Measurements from ENCODE around the gene IBTK.
"Not testable (repeated sequence)": the region's sequence is repeated elsewhere in the genome, so short reads cannot be mapped to it uniquely, and the experiment has no call there.

Gene IBTK

DNA sequence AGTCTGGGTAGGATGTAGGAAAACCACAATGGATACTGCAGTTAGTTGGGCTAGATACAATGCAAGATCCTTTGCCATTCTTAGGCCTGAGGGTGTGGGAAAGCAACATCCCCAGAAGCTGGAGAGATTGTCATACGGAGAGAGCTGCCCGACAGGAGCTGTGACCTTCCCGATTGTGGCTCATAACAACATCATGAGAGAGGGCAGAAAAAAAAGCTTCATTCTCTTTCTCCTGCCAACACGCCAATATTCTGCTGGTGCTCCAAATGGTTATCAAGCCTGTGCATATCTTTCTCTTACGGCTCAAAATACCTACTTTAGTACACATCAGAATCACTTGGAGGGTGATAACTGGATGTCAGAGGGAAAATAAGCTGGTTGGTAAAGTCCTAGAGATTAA is 81.1 kb downstream of the IBTK start:
- Histone ChIP-seq H3K27ac (no peak overlapping the region), H3K79me2 (ENCODE audit: insufficient read depth, low read depth) (no peaks in the 10 kb centered on the region), H2AFZ (ENCODE audit: low read depth) (no peak overlapping the region), H3K36me3 (ENCODE audit: insufficient read depth) (no peaks in the 10 kb centered on the region), H3K4me2 (no peak overlapping the region), H3K4me1 (ENCODE audit: low read depth, poor library complexity, severe bottlenecking) (no peaks in the 10 kb centered on the region), H4K20me1 (ENCODE audit: insufficient read depth) (no peaks in the 10 kb centered on the region), H3K9ac (no peak overlapping the region), H3K27me3 (ENCODE audit: insufficient read depth, low read depth) (no peaks in the 10 kb centered on the region), H3K4me3 (IDR thresholded peaks at IDR 0.05; ENCODE audit: insufficient read depth, low read depth, low read length) (no peak overlapping the region)
- TF ChIP-seq CTCF (conservative IDR thresholded peaks at IDR 0.05; ENCODE audit: low read depth, low read length) = no peak

DNA sequence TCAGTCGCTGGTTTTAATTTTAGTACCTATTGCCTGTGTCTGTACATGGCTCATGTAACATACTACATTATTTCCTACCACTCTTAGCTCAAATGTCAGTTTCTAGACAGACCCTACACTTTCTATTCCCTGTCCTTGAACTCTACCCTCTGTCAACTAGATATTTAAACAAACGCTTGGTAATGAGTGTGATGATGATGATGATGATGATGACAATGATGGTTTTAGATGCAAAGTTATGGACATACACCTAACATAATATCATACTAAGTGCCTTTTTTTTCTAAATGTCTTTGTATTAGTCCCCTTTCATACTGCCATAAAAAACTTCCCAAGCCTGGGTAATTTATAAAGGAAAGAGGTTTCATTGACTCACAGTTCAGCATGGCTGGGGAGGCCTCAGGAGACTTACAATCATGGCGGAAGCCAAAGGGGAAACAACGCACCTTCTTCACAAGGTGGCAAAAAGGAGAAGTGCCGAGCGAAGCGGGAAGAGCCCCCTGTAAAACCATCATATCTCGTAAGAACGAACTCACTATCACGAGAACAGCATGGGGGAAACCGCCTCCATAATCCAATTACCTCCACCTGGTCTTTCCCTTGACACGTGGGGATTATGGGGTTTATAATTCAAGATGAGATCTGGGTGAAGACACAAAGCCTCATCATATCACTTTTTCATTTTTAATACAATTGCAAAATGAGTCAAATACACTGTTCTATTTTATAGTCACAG is 87.1 kb downstream of the IBTK start:
- Histone ChIP-seq H3K36me3 (ENCODE audit: insufficient read depth) (no peaks in the 10 kb centered on the region), H4K20me1 (ENCODE audit: insufficient read depth) (no peaks in the 10 kb centered on the region), H3K4me3 (IDR thresholded peaks at IDR 0.05; ENCODE audit: insufficient read depth, low read depth, low read length) (no peak overlapping the region), H3K4me1 (ENCODE audit: low read depth, poor library complexity, severe bottlenecking) (no peaks in the 10 kb centered on the region), H2AFZ (ENCODE audit: low read depth) (no peak overlapping the region), H3K9ac (no peak overlapping the region), H3K4me2 (no peak overlapping the region), H3K27ac (no peak overlapping the region), H3K27me3 (ENCODE audit: insufficient read depth, low read depth) (no peaks in the 10 kb centered on the region), H3K79me2 (ENCODE audit: insufficient read depth, low read depth) (no peaks in the 10 kb centered on the region)
- TF ChIP-seq CTCF (conservative IDR thresholded peaks at IDR 0.05; ENCODE audit: low read depth, low read length) = no peak

- H3K79me2 ChIP-seq (ENCODE audit: insufficient read depth, low read depth); H3K9ac ChIP-seq; H3K27ac ChIP-seq; H3K4me2 ChIP-seq; H4K20me1 ChIP-seq (ENCODE audit: insufficient read depth); H3K36me3 ChIP-seq (ENCODE audit: insufficient read depth); H3K27me3 ChIP-seq (ENCODE audit: insufficient read depth, low read depth); H2AFZ ChIP-seq (ENCODE audit: low read depth); H3K4me3 ChIP-seq (IDR thresholded peaks at IDR 0.05; ENCODE audit: insufficient read depth, low read depth, low read length); H3K4me1 ChIP-seq (ENCODE audit: low read depth, poor library complexity, severe bottlenecking): not testable (repeated sequence)
These were observed 94.8 kb downstream of the IBTK start for GRCh38 chr6:82152786-82153185.

- not testable (repeated sequence) for H2AFZ ChIP-seq (ENCODE audit: low read depth); H3K27ac ChIP-seq; H3K9ac ChIP-seq; H4K20me1 ChIP-seq (ENCODE audit: insufficient read depth); H3K4me3 ChIP-seq (IDR thresholded peaks at IDR 0.05; ENCODE audit: insufficient read depth, low read depth, low read length); H3K27me3 ChIP-seq (ENCODE audit: insufficient read depth, low read depth); H3K79me2 ChIP-seq (ENCODE audit: insufficient read depth, low read depth); H3K4me2 ChIP-seq; H3K36me3 ChIP-seq (ENCODE audit: insufficient read depth); H3K4me1 ChIP-seq (ENCODE audit: low read depth, poor library complexity, severe bottlenecking)
These were observed 96.4 kb downstream of the IBTK start for GRCh38 chr6:82151147-82151546.

- TF ChIP-seq CTCF (conservative IDR thresholded peaks at IDR 0.05; ENCODE audit: low read depth, low read length) = no peak
- Histone ChIP-seq H3K27ac (no peak overlapping the region), H3K27me3 (ENCODE audit: insufficient read depth, low read depth) (no peaks in the 10 kb centered on the region), H3K36me3 (ENCODE audit: insufficient read depth) (no peaks in the 10 kb centered on the region), H3K79me2 (ENCODE audit: insufficient read depth, low read depth) (no peaks in the 10 kb centered on the region), H2AFZ (ENCODE audit: low read depth) (no peak overlapping the region), H3K4me1 (ENCODE audit: low read depth, poor library complexity, severe bottlenecking) (no peaks in the 10 kb centered on the region), H3K9ac (no peak overlapping the region), H4K20me1 (ENCODE audit: insufficient read depth) (no peaks in the 10 kb centered on the region), H3K4me3 (IDR thresholded peaks at IDR 0.05; ENCODE audit: insufficient read depth, low read depth, low read length) (no peak overlapping the region), H3K4me2 (no peak overlapping the region)
These were observed 101.6 kb downstream of the IBTK start for GRCh38 chr6:82145926-82146452.

Data from KMS-11 (cell line).